ENCODE results near the gene RIN3. TPM values are rescaled to one million over a fixed set of nuclear protein-coding genes. Genes with fewer than 3 reads are reported as not detected.

The RIN3 gene
- total and polyA plus RNA-seq, 2 of the 4 experiments (the other 2 are of a cell fraction), result 2.5 to 11.1 TPM

DNA sequence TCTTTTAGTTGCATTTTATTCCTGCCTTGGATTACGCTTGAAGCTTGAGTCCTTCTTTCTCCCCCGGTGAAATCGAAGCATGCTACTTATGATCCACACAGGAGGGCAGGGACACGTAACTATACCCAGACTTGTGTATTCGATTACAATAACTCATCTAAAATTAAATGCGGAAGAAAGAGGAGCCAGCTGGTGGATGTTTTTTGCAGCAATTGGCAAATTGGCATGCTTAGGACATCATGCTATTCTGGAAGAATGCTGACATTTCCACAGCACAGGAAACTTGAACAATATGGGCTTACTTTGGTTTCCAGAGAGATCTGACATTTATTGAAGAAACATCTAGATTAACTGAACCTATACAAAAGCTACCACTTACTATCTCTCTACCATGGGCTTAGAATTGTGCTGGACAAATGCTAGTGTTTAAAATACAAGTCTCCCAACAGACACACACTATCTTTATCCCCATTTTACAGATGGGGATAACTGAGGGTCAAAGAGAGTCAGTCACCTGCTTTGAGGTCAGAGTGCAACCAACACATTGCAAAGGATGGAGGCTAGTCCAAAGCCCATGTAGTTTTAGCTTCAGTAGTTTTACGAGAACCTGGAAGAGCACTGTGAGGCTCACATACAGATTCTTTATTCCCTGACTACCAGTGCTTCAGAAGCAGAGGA, 198.5 kb downstream of the RIN3 start:
- CTCF ChIA-PET, result no interaction called here
- DNase-seq, result no peak

More for the DNA sequence above, 198.5 kb downstream of the RIN3 start:
- Histone ChIP-seq H3K9me1 (ENCODE audit: insufficient read depth, low read length) (peaks cover 13% of the 10 kb centered on the region), H3K23ac (ENCODE audit: low read depth, low read length) (no peak overlapping the region), H3K56ac (ENCODE audit: extremely low read depth, insufficient read depth, low read length) (no peak overlapping the region), H3K36me3 (ENCODE audit: control insufficient read depth, insufficient read depth, low read length) (no peaks in the 10 kb centered on the region), H4K5ac (ENCODE audit: low read depth, low read length) (no peak overlapping the region), H3K27ac (ENCODE audit: insufficient read depth, low read length) (no peak overlapping the region), H2AFZ (replicated peaks; ENCODE audit: low read length, poor library complexity) (no peak overlapping the region), H3K14ac (replicated peaks; ENCODE audit: low read depth, low read length) (no peak overlapping the region), H2BK5ac (ENCODE audit: low read depth, low read length, poor library complexity, severe bottlenecking) (no peak overlapping the region), H4K20me1 (ENCODE audit: insufficient read depth, low read length) (no peaks in the 10 kb centered on the region), H2AK9ac (replicated peaks; ENCODE audit: low read depth, low read length, poor library complexity) (no peak overlapping the region), H2BK15ac (ENCODE audit: low read depth, low read length) (no peak overlapping the region), H2AK5ac (ENCODE audit: low read depth, low read length) (no peak overlapping the region), H3K4ac (ENCODE audit: low read depth, low read length) (no peak overlapping the region), H3K4me1 (ENCODE audit: control insufficient read depth, insufficient read depth, low read length) (peaks cover 8% of the 10 kb centered on the region), H3K4me2 (ENCODE audit: low read depth, low read length) (no peak overlapping the region), H3K9me3 (ENCODE audit: control insufficient read depth, insufficient read depth, low read length) (no peaks in the 10 kb centered on the region), H2BK20ac (ENCODE audit: low read depth, low read length) (no peak overlapping the region), H4K8ac (ENCODE audit: low read depth in 2 of 2, low read length in 2 of 2) (no peak overlapping the region), H3K9ac (ENCODE audit: low read depth, low read length) (no peak overlapping the region), H3K18ac (ENCODE audit: low read depth, low read length) (no peak overlapping the region), H3K27me3 (ENCODE audit: control insufficient read depth, insufficient read depth, low read length) (no peaks in the 10 kb centered on the region), H2BK120ac (ENCODE audit: low read depth, low read length) (no peak overlapping the region), H4K91ac (ENCODE audit: insufficient read depth, low read depth, low read length) (no peak overlapping the region), H3K79me1 (ENCODE audit: low read depth in 1 of 2, low read length in 2 of 2) (no peaks in the 10 kb centered on the region), H3K4me3 (ENCODE audit: insufficient read depth, low read depth, low read length) (no peak overlapping the region)
- dilution Hi-C loops (cut with HindIII; ENCODE audit: low sequenced_read_pairs, unreplicated experiment), result no loop called here
- ATAC-seq (ENCODE audit: low read depth), result no peak
- intact Hi-C loops (cut with micrococcal nuclease), result no loop called here
- no TSS peak for BruUV-seq (replicated peaks)
- TF ChIP-seq MAFK (IDR thresholded peaks at IDR 0.05; ENCODE audit: low read depth, low read length) (no peak), FOS (IDR thresholded peaks at IDR 0.05; ENCODE audit: low read depth, low read length) (no peak), MAZ (IDR thresholded peaks at IDR 0.05; ENCODE audit: borderline replicate concordance, low read depth, low read length) (no peak), RAD21 (IDR thresholded peaks at IDR 0.05; ENCODE audit: low read length) (no peak), CEBPB (IDR thresholded peaks at IDR 0.05; ENCODE audit: low read depth, low read length) (no peak), RFX5 (IDR thresholded peaks at IDR 0.05; ENCODE audit: low read depth, low read length) (no peak), POLR2A (IDR thresholded peaks at IDR 0.05; ENCODE audit: low read depth, low read length) (no peak), CHD1 (IDR thresholded peaks at IDR 0.05; ENCODE audit: low read depth, low read length) (no peak), RCOR1 (IDR thresholded peaks at IDR 0.05; ENCODE audit: insufficient replicate concordance, low read length) (no peak), NFE2L2 (IDR thresholded peaks at IDR 0.05; ENCODE audit: low read depth, low read length) (no peak), BHLHE40 (IDR thresholded peaks at IDR 0.05; ENCODE audit: low read depth, low read length) (no peak), SMC3 (IDR thresholded peaks at IDR 0.05; ENCODE audit: low read depth, low read length) (no peak), MXI1 (IDR thresholded peaks at IDR 0.05; ENCODE audit: borderline replicate concordance, low read depth, low read length) (no peak), CTCF (conservative IDR thresholded peaks at IDR 0.05; ENCODE audit: low read depth, low read length) (no peak)
- TF ChIP-seq, protein P1, sequence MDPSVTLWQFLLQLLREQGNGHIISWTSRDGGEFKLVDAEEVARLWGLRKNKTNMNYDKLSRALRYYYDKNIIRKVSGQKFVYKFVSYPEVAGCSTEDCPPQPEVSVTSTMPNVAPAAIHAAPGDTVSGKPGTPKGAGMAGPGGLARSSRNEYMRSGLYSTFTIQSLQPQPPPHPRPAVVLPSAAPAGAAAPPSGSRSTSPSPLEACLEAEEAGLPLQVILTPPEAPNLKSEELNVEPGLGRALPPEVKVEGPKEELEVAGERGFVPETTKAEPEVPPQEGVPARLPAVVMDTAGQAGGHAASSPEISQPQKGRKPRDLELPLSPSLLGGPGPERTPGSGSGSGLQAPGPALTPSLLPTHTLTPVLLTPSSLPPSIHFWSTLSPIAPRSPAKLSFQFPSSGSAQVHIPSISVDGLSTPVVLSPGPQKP (IDR thresholded peaks at IDR 0.05; ENCODE audit: borderline replicate concordance, low read depth, low read length), result no peak
- TF ChIP-seq, protein P2, sequence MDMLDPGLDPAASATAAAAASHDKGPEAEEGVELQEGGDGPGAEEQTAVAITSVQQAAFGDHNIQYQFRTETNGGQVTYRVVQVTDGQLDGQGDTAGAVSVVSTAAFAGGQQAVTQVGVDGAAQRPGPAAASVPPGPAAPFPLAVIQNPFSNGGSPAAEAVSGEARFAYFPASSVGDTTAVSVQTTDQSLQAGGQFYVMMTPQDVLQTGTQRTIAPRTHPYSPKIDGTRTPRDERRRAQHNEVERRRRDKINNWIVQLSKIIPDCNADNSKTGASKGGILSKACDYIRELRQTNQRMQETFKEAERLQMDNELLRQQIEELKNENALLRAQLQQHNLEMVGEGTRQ (IDR thresholded peaks at IDR 0.05; ENCODE audit: low read depth, low read length), result no peak
- WGBS, 2 experiments (ENCODE audit: extremely low coverage in 2 of 2, insufficient read length in 1 of 2), result no CpG with 5 or more reads among the region's 7 CpGs
- POLR2A ChIA-PET (ENCODE audit: unreplicated experiment), result no interaction called here
- in situ Hi-C loops (cut with MboI; ENCODE audit: low sequenced_read_pairs), result loop anchor here (5.0 kb wide), 1 partner anchor 70 kb away; no protein-coding TSS in a partner anchor
